ENCODE data around the gene ITPR2. TPM values are rescaled to one million over a fixed set of nuclear protein-coding genes. Genes with fewer than 3 reads are reported as not detected.
"Not testable (repeated sequence)": the region's sequence is repeated elsewhere in the genome, so short reads cannot be mapped to it uniquely, and the experiment has no call there.

Gene ITPR2
- total RNA-seq: 63.4 TPM

- peak; percentile 60 for DNase-seq
These were observed at the start of gene ITPR2 for GRCh38 chr12:26832822-26833742. TSS of gene ITPR2 (minus strand) at chr12:26833194. CDS start at chr12:26832781, 413 bp downstream.

GRCh38 chr12:26880625-26881024 is 47.6 kb upstream of the ITPR2 start:
- DNase-seq: no peak

GRCh38 chr12:26878661-26879119 is 45.7 kb upstream of the ITPR2 start:
- peak; percentile 19 for DNase-seq

GRCh38 chr12:26874501-26875296 is 41.7 kb upstream of the ITPR2 start:
- DNase-seq: no peak

- DNase-seq: no peak
These were observed 39.6 kb upstream of the ITPR2 start for GRCh38 chr12:26872625-26873024.

GRCh38 chr12:26871985-26872384 is 39.0 kb upstream of the ITPR2 start:
- DNase-seq: no peak

- no peak for DNase-seq
These were observed 37.8 kb upstream of the ITPR2 start for GRCh38 chr12:26870491-26871419.

- DNase-seq: no peak
These were observed 37.0 kb upstream of the ITPR2 start for GRCh38 chr12:26869908-26870459.

- no peak for DNase-seq
These were observed 36.1 kb upstream of the ITPR2 start for GRCh38 chr12:26869104-26869494.

- DNase-seq: no peak
These were observed 35.6 kb upstream of the ITPR2 start for GRCh38 chr12:26868447-26869103.

- DNase-seq: no peak
These were observed 34.1 kb upstream of the ITPR2 start for GRCh38 chr12:26867080-26867479.

GRCh38 chr12:26863515-26863914 is 30.5 kb upstream of the ITPR2 start:
- DNase-seq: no peak

GRCh38 chr12:26862787-26863186 is 29.8 kb upstream of the ITPR2 start:
- not testable (repeated sequence) for DNase-seq

GRCh38 chr12:26861690-26862089 is 28.7 kb upstream of the ITPR2 start:
- DNase-seq: no peak

- no peak for DNase-seq
These were observed 24.6 kb upstream of the ITPR2 start for GRCh38 chr12:26857465-26858176.

- DNase-seq: no peak
These were observed 22.3 kb upstream of the ITPR2 start for GRCh38 chr12:26855337-26855736.

- DNase-seq: no peak
These were observed 21.0 kb upstream of the ITPR2 start for GRCh38 chr12:26854031-26854390.

- DNase-seq: peak; percentile 34
These were observed 20.5 kb upstream of the ITPR2 start for GRCh38 chr12:26853303-26854030.

- no peak for DNase-seq
These were observed 18.2 kb upstream of the ITPR2 start for GRCh38 chr12:26851031-26851809.
